Activated CD4-positive, CD25-positive, alpha-beta regulatory T cell treated with anti-CD3 and anti-CD28 coated beads, Interleukin-2, amount 50 U/mL, for 72 hours (primary cell): ENCODE data around the gene PRPH.
"Not testable (repeated sequence)": the region's sequence is repeated elsewhere in the genome, so short reads cannot be mapped to it uniquely, and the experiment has no call there.

Experiments used
- DNase-seq: peaks from one replicate; pipeline ENCODE4 v3.0.0; 2021

PRPH gene

GRCh38 chr12:49276304-49277290 is 18.4 kb upstream of the PRPH start:
- DNase-seq, result no peak

- no peak for DNase-seq
Observed at GRCh38 chr12:49277466-49277865, 17.5 kb upstream of the PRPH start.

- DNase-seq, result no peak
Observed at GRCh38 chr12:49279706-49280159, 15.2 kb upstream of the PRPH start.

- DNase-seq, result not testable (repeated sequence)
Observed at GRCh38 chr12:49280545-49280944, 14.4 kb upstream of the PRPH start.

- no peak for DNase-seq
Observed at GRCh38 chr12:49282302-49282701, 12.6 kb upstream of the PRPH start.

- not testable (repeated sequence) for DNase-seq
Observed at GRCh38 chr12:49282740-49283375, 12.1 kb upstream of the PRPH start.

- DNase-seq, result no peak
Observed at GRCh38 chr12:49283541-49284429, 11.2 kb upstream of the PRPH start.

- no peak for DNase-seq
Observed at GRCh38 chr12:49284672-49285071, 10.3 kb upstream of the PRPH start.

- DNase-seq, result no peak
Observed at GRCh38 chr12:49287876-49288275, 7.1 kb upstream of the PRPH start.

- peak; percentile 68 for DNase-seq
Observed at GRCh38 chr12:49288412-49288853, 6.5 kb upstream of the PRPH start.

GRCh38 chr12:49288922-49289555 is 5.9 kb upstream of the PRPH start:
- no peak for DNase-seq

- no peak for DNase-seq
Observed at GRCh38 chr12:49292729-49293055, 2.3 kb upstream of the PRPH start.

- DNase-seq, result no peak
Observed at GRCh38 chr12:49293056-49293956, 1.6 kb upstream of the PRPH start.

- no peak for DNase-seq
Observed at GRCh38 chr12:49294086-49294803, 702 bp upstream of the PRPH start.

GRCh38 chr12:49294804-49295081 is 204 bp upstream of the PRPH start:
- DNase-seq, result no peak

- peak; percentile 69 for DNase-seq
Observed at GRCh38 chr12:49296034-49296835, 1.3 kb downstream of the PRPH start.

GRCh38 chr12:49296836-49297694 is 2.1 kb downstream of the PRPH start:
- DNase-seq, result no peak

- DNase-seq, result no peak
Observed at GRCh38 chr12:49297695-49298060, 2.7 kb downstream of the PRPH start.

GRCh38 chr12:49298160-49298559 is 3.2 kb downstream of the PRPH start:
- DNase-seq, result no peak
